Measurements from ENCODE around the gene CACNG3.

- TF ChIP-seq, protein P1, sequence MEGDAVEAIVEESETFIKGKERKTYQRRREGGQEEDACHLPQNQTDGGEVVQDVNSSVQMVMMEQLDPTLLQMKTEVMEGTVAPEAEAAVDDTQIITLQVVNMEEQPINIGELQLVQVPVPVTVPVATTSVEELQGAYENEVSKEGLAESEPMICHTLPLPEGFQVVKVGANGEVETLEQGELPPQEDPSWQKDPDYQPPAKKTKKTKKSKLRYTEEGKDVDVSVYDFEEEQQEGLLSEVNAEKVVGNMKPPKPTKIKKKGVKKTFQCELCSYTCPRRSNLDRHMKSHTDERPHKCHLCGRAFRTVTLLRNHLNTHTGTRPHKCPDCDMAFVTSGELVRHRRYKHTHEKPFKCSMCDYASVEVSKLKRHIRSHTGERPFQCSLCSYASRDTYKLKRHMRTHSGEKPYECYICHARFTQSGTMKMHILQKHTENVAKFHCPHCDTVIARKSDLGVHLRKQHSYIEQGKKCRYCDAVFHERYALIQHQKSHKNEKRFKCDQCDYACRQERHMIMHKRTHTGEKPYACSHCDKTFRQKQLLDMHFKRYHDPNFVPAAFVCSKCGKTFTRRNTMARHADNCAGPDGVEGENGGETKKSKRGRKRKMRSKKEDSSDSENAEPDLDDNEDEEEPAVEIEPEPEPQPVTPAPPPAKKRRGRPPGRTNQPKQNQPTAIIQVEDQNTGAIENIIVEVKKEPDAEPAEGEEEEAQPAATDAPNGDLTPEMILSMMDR (IDR thresholded peaks at IDR 0.05): no peak
- no peak for TF ChIP-seq POLR2A (IDR thresholded peaks at IDR 0.05)
These were observed 35.8 kb downstream of the CACNG3 start for GRCh38 chr16:24291932-24292331.

Measured in adrenal gland (tissue), 5 donors.